Smooth muscle cell of the umbilical artery (primary cell): Measurements from ENCODE around the gene FAM156A. TPM values are rescaled to one million over a fixed set of nuclear protein-coding genes. Genes with fewer than 3 reads are reported as not detected.

Experiments used
- total RNA-seq: library from RNA; depleted of rRNA; stranded (reverse); fragments of >200 nt; gene quantifications from 2 replicates; pipeline ENCODE4 v1.2.3, GENCODE V29; 2014

FAM156A gene
- 20.8 and 27.3 TPM in 2 replicates for total RNA-seq

GRCh38 chrX:52958113-52958959 lies at the start of gene FAM156A:
FAM156A (minus strand) TSS chrX:52958518; CDS start chrX:52948588, 9,930 bp downstream.

Other genes starting within 250 kb of the FAM156A start
- gene SSX2B, start 207.3 kb downstream of the FAM156A start, total RNA-seq = not detected in 2 replicates
- gene SPANXN5, start 161.1 kb downstream of the FAM156A start, total RNA-seq = not detected in 2 replicates
- gene XAGE5, start 147.2 kb downstream of the FAM156A start, total RNA-seq = not detected in 2 replicates
- not detected in 2 replicates for gene XAGE3, start 90.4 kb downstream of the FAM156A start, total RNA-seq
- gene FAM156B, start 61.2 kb downstream of the FAM156A start, total RNA-seq = 21.1 and 28.4 TPM in 2 replicates
- 2.4 and 8.4 TPM in 2 replicates for gene GPR173, start 90.3 kb upstream of the FAM156A start, total RNA-seq
- 26.1 and 30.6 TPM in 2 replicates for gene TSPYL2, start 123.8 kb upstream of the FAM156A start, total RNA-seq
- gene KANTR, start 135.6 kb upstream of the FAM156A start, total RNA-seq = 10.1 TPM in 2 replicates